ENCODE measurements around the gene ACOX2. TPM values are rescaled to one million over a fixed set of nuclear protein-coding genes. Genes with fewer than 3 reads are reported as not detected.

Gene ACOX2
- total and polyA plus RNA-seq, 2 of the 8 experiments (the other 6 are each of a cell fraction or from before 2014, with no cell fraction given), result 3.2 to 9.2 TPM

DNA sequence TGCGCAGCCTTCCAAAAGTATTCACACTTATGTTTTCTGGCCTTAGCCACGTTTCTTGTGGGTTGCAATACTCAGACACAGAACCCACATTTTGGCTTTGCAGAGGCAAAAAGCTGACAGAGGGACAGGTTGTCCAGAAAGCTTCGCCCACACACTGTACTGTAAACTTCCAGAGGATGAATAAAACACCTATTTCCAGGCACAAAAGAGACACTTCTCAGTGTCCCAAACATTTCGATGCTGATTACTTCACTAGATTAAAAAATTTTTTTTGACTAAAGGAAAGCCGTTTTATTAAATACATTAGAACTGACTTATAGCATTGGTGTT, 73.1 kb downstream of the ACOX2 start (continued):
- TF ChIP-seq, protein P1, sequence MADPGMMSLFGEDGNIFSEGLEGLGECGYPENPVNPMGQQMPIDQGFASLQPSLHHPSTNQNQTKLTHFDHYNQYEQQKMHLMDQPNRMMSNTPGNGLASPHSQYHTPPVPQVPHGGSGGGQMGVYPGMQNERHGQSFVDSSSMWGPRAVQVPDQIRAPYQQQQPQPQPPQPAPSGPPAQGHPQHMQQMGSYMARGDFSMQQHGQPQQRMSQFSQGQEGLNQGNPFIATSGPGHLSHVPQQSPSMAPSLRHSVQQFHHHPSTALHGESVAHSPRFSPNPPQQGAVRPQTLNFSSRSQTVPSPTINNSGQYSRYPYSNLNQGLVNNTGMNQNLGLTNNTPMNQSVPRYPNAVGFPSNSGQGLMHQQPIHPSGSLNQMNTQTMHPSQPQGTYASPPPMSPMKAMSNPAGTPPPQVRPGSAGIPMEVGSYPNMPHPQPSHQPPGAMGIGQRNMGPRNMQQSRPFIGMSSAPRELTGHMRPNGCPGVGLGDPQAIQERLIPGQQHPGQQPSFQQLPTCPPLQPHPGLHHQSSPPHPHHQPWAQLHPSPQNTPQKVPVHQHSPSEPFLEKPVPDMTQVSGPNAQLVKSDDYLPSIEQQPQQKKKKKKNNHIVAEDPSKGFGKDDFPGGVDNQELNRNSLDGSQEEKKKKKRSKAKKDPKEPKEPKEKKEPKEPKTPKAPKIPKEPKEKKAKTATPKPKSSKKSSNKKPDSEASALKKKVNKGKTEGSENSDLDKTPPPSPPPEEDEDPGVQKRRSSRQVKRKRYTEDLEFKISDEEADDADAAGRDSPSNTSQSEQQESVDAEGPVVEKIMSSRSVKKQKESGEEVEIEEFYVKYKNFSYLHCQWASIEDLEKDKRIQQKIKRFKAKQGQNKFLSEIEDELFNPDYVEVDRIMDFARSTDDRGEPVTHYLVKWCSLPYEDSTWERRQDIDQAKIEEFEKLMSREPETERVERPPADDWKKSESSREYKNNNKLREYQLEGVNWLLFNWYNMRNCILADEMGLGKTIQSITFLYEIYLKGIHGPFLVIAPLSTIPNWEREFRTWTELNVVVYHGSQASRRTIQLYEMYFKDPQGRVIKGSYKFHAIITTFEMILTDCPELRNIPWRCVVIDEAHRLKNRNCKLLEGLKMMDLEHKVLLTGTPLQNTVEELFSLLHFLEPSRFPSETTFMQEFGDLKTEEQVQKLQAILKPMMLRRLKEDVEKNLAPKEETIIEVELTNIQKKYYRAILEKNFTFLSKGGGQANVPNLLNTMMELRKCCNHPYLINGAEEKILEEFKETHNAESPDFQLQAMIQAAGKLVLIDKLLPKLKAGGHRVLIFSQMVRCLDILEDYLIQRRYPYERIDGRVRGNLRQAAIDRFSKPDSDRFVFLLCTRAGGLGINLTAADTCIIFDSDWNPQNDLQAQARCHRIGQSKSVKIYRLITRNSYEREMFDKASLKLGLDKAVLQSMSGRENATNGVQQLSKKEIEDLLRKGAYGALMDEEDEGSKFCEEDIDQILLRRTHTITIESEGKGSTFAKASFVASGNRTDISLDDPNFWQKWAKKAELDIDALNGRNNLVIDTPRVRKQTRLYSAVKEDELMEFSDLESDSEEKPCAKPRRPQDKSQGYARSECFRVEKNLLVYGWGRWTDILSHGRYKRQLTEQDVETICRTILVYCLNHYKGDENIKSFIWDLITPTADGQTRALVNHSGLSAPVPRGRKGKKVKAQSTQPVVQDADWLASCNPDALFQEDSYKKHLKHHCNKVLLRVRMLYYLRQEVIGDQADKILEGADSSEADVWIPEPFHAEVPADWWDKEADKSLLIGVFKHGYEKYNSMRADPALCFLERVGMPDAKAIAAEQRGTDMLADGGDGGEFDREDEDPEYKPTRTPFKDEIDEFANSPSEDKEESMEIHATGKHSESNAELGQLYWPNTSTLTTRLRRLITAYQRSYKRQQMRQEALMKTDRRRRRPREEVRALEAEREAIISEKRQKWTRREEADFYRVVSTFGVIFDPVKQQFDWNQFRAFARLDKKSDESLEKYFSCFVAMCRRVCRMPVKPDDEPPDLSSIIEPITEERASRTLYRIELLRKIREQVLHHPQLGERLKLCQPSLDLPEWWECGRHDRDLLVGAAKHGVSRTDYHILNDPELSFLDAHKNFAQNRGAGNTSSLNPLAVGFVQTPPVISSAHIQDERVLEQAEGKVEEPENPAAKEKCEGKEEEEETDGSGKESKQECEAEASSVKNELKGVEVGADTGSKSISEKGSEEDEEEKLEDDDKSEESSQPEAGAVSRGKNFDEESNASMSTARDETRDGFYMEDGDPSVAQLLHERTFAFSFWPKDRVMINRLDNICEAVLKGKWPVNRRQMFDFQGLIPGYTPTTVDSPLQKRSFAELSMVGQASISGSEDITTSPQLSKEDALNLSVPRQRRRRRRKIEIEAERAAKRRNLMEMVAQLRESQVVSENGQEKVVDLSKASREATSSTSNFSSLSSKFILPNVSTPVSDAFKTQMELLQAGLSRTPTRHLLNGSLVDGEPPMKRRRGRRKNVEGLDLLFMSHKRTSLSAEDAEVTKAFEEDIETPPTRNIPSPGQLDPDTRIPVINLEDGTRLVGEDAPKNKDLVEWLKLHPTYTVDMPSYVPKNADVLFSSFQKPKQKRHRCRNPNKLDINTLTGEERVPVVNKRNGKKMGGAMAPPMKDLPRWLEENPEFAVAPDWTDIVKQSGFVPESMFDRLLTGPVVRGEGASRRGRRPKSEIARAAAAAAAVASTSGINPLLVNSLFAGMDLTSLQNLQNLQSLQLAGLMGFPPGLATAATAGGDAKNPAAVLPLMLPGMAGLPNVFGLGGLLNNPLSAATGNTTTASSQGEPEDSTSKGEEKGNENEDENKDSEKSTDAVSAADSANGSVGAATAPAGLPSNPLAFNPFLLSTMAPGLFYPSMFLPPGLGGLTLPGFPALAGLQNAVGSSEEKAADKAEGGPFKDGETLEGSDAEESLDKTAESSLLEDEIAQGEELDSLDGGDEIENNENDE (IDR thresholded peaks at IDR 0.05; ENCODE audit: insufficient replicate concordance, low read length), result no peak
- TF ChIP-seq TAF1 (IDR thresholded peaks at IDR 0.05; ENCODE audit: low read depth, low read length) (no peak), ASH2L (IDR thresholded peaks at IDR 0.05; ENCODE audit: low read length) (no peak), ZNF274 (IDR thresholded peaks at IDR 0.05; ENCODE audit: borderline replicate concordance, extremely low read depth, low read length) (no peak), EP300 (IDR thresholded peaks at IDR 0.05; ENCODE audit: borderline replicate concordance in 1 of 2, low read depth in 2 of 2, low read length in 2 of 2) (no peak), TBP (IDR thresholded peaks at IDR 0.05; ENCODE audit: low read depth, low read length) (no peak), SRF (IDR thresholded peaks at IDR 0.05; ENCODE audit: low read depth, low read length) (no peak), FOSL1 (IDR thresholded peaks at IDR 0.05; ENCODE audit: insufficient read depth, low read depth, low read length) (no peak), RAD21 (IDR thresholded peaks at IDR 0.05 in 1 of 2, conservative IDR thresholded peaks at IDR 0.05 in 1 of 2; ENCODE audit: low read depth in 2 of 2, low read length in 2 of 2) (no peak), RNF2 (IDR thresholded peaks at IDR 0.05; ENCODE audit: borderline replicate concordance, low read depth, low read length, missing control alignments, poor library complexity, severe bottlenecking) (no peak), EGR1 (IDR thresholded peaks at IDR 0.05; ENCODE audit: borderline replicate concordance, low read depth, low read length) (no peak), CBX8 (IDR thresholded peaks at IDR 0.05; ENCODE audit: borderline replicate concordance, low read depth, low read length) (no peak)

All from H1 (cell line).